Subcutaneous preadipocyte (primary cell): ENCODE data around the gene TBC1D32. TPM values are rescaled to one million over a fixed set of nuclear protein-coding genes. Genes with fewer than 3 reads are reported as not detected.

Source experiments
- small RNA-seq: library from RNA; depleted of rRNA; stranded (forward); fragments of <200 nt; gene quantifications from one replicate; pipeline ENCODE3, GENCODE V24; 2012
- total RNA-seq: library from RNA; depleted of rRNA; stranded (reverse); fragments of >200 nt; gene quantifications from 2 replicates; pipeline ENCODE4 v1.2.3, GENCODE V29; 2012

TBC1D32 gene
- total RNA-seq = 8.8 and 14.9 TPM in 2 replicates

GRCh38 chr6:121334299-121335086 lies at the start of gene TBC1D32:
TSS of gene TBC1D32 (minus strand) at chr6:121334480. CDS start at chr6:121334430, 50 bp downstream.

Small RNAs within 50 kb of the gene (small RNA-seq; reads per million reads assigned to genes)
- gene RF00019 (not detected), gene RNU6-1286P (not detected)

Other genes with a start within 250 kb of the TBC1D32 start
- gene GJA1, start 101.2 kb upstream of the TBC1D32 start, total RNA-seq = 71.7 and 82.3 TPM in 2 replicates